Esophagus muscularis mucosa (tissue), 4 donors: ENCODE measurements around the gene SLC35F3. TPM values are rescaled to one million over a fixed set of nuclear protein-coding genes. Genes with fewer than 3 reads are reported as not detected.

Source experiments
- DNase-seq: peaks from one replicate; pipeline ENCODE4 v3.0.0-alpha.2; 2017; ENCODE audit errors: extremely low spot score
- H3K27ac ChIP-seq, 4 donors: fragments of 200-600 bp; sonication (generic); replicated peaks in 1 of 4; 1 replicate in 3 of 4; 2 replicates in 1 of 4; pipeline ENCODE4 v1.5.1; 2016 to 2019; ENCODE audit warnings: mild to moderate bottlenecking in 1 of 4
- H3K27me3 ChIP-seq, 4 donors: fragments of 200-600 bp; sonication (generic); one replicate each; pipeline versions ENCODE4 v1.5.1 to v1.6.0; 2016 to 2019
- H3K36me3 ChIP-seq, 4 donors: fragments of 200-600 bp; sonication (generic); one replicate each; pipeline ENCODE4 v1.5.1; 2016 to 2019
- H3K4me1 ChIP-seq, 4 donors: fragments of 200-600 bp; sonication (generic); one replicate each; pipeline ENCODE4 v1.5.1; 2016 to 2019
- H3K4me3 ChIP-seq, 4 donors: fragments of 200-600 bp; sonication (generic); 1 replicate in 2 of 4; 2 replicates in 2 of 4; pipeline ENCODE4 v1.5.1; 2016 to 2019; ENCODE audit warnings: mild to moderate bottlenecking in 4 of 4, moderate library complexity in 1 of 4
- H3K9me3 ChIP-seq, 4 donors: fragments of 200-600 bp; sonication (generic); 1 replicate in 3 of 4; 2 replicates in 1 of 4; pipeline ENCODE4 v1.5.1; 2016 to 2019
- EP300 ChIP-seq: sonication (generic); formaldehyde crosslinking; IDR thresholded peaks from one replicate; pipeline ENCODE4 v1.6.1; 2017; ENCODE audit warnings: antibody characterized with exemption
- POLR2A ChIP-seq: fragments of 450-650 bp; IDR thresholded peaks from one replicate; pipeline ENCODE4 v1.6.1; 2017; ENCODE audit warnings: antibody characterized with exemption, moderate library complexity, mild to moderate bottlenecking, low read depth
- POLR2AphosphoS5 ChIP-seq, 2 donors: sonication (generic); formaldehyde crosslinking; IDR thresholded peaks; one replicate each; pipeline ENCODE4 v1.6.1; 2017; ENCODE audit warnings: antibody characterized with exemption in 2 of 2
- WGBS: methylation state at CpG from one replicate; pipeline ENCODE4 v1.1.5; 2018; 5-methylcytosine and 5-hydroxymethylcytosine counted together
- intact Hi-C: fragments of 100-400 bp; cut with DNase I; formaldehyde crosslinking; loops from one replicate; pipeline ENCODE4 v1.15.1; 2023
- total RNA-seq, 4 donors: library from RNA; depleted of rRNA; stranded (reverse); fragments of >200 nt; gene quantifications; one replicate each; pipeline versions ENCODE4 v1.1.0 to v1.2.1, GENCODE V29; 2016
- TF ChIP-seq, protein P1 (sequence below), 3 experiments: fragments of 200-600 bp in 2 of 3; fragments of 450-650 bp in 1 of 3; sonication (generic) in 2 of 3; IDR thresholded peaks; one replicate each; pipeline ENCODE4 v1.5.1; 2017 to 2019; ENCODE audit warnings: antibody characterized with exemption in 3 of 3, mild to moderate bottlenecking in 2 of 3, moderate library complexity in 1 of 3

Gene SLC35F3
- under 1 TPM in 1 of 4 donors, not detected in 3; 0.34 TPM for total RNA-seq

DNA sequence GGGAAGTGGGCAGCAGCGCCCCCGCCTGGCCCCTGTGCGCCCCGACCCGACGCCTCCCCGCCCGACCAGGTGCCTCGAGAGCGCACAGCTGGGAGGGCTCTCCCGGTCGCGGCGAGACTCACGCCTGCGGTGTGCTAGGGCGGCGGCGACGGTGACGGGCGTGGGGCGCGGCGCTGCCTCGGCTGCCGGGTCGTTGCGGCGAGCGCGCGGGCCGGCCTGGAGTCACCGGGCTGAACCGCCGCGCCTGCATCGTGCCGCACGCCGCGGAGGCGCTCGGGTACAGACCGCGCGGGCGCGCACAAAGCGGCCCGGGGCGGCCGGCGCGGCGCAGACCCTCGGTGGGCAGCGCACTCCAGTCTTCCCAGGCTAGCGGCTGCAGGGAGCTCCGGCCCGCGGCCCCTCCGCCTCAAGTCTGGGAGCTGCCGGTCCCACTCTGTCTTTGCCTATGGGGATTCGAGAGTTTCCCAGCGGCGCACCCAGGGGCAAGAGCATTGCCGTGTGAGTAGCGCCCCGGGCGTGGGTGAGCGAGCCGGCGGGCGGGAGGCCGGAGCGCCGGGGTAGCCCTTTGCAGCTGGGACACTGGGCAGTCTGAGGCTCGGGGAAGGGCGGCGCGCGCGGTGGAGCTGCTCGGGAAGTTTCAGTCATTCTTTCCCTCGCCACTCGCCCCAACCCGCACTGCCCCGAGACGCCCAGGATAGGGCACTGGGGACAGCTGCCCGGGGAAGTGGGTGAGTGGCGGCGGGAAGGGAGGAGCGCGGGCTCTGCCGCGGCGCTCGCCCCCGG lies at the start of gene SLC35F3:
TSS of gene SLC35F3 (plus strand) at position 44 of the 783 bp plus-strand sequence.
- no peak for DNase-seq
- Histone ChIP-seq H3K27ac (no peak within 1 kb of the TSS), H3K36me3 (no peaks in the 10 kb centered on the region), H3K9me3 (peaks cover 0 to 2% (median 0%) of the 10 kb centered on the region in 4 donors), H3K4me1 (peaks cover 0 to 11% (median 5%) of the 10 kb centered on the region in 4 donors), H3K27me3 (peaks cover 0 to 51% (median 13%) of the 10 kb centered on the region in 4 donors), H3K4me3 (no peak within 1 kb of the TSS)
- intact Hi-C loops: no loop called here
- TF ChIP-seq POLR2A (no peak), EP300 (no peak), POLR2AphosphoS5 (IDR thresholded peaks at IDR 0.05) (no peak)
- TF ChIP-seq, protein P1, sequence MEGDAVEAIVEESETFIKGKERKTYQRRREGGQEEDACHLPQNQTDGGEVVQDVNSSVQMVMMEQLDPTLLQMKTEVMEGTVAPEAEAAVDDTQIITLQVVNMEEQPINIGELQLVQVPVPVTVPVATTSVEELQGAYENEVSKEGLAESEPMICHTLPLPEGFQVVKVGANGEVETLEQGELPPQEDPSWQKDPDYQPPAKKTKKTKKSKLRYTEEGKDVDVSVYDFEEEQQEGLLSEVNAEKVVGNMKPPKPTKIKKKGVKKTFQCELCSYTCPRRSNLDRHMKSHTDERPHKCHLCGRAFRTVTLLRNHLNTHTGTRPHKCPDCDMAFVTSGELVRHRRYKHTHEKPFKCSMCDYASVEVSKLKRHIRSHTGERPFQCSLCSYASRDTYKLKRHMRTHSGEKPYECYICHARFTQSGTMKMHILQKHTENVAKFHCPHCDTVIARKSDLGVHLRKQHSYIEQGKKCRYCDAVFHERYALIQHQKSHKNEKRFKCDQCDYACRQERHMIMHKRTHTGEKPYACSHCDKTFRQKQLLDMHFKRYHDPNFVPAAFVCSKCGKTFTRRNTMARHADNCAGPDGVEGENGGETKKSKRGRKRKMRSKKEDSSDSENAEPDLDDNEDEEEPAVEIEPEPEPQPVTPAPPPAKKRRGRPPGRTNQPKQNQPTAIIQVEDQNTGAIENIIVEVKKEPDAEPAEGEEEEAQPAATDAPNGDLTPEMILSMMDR (IDR thresholded peaks at IDR 0.05): no peak
- no CpG with 5 or more reads among the region's 101 CpGs for WGBS

GRCh38 chr1:233859446-233859845 lies 45.0 kb upstream of the SLC35F3 start:
- TF ChIP-seq, protein P1 (IDR thresholded peaks at IDR 0.05): no peak
- TF ChIP-seq EP300: no peak
- no peak for TF ChIP-seq POLR2A
- no peak for TF ChIP-seq POLR2AphosphoS5 (IDR thresholded peaks at IDR 0.05)
- intact Hi-C loops: no loop called here
- no peak overlapping the region for H3K27ac ChIP-seq

DNA sequence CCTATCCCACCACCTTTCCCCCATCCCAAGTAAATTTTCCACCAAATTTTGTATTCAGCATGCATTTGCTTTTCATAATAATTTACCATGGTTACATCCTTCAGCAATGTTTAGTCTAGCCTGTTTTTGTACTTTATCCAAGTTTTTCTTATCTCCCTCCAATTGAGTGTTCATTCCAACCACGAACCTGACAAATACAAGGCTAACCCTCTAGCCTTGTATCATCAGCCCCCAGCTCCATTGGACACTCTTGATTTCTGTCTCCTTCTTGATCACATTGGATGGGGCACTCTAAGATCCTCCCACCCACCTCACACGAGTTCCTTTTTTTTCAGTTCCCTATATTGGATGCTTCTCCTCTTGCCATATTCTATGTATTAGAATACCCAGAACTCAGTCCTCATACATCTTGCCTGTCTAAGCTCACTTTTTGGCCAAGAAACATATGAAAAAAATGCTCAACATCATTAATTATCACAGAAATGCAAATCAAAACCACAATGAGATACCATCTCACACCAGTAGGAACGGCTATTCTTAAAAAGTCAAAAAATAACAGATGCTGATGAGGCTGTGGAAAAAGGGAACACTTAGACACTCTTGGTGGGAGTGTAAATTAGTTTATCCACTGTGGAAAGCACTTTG lies 40.5 kb upstream of the SLC35F3 start:
- H3K27me3 ChIP-seq: peaks cover 0 to under 1% (median 0%) of the 10 kb centered on the region in 4 donors
- H3K4me1 ChIP-seq: no peaks in the 10 kb centered on the region
- no peak for DNase-seq
- 70% methylated on average over 3 of the region's 3 CpGs for WGBS
- peaks cover 0 to 5% (median 0%) of the 10 kb centered on the region in 4 donors for H3K9me3 ChIP-seq
- no peaks in the 10 kb centered on the region for H3K36me3 ChIP-seq
- no peak overlapping the region for H3K4me3 ChIP-seq
- TF ChIP-seq, protein P1 (IDR thresholded peaks at IDR 0.05): no peak
- TF ChIP-seq EP300 (no peak), POLR2AphosphoS5 (IDR thresholded peaks at IDR 0.05) (no peak), POLR2A (no peak)
- intact Hi-C loops: no loop called here
- H3K27ac ChIP-seq: no peak overlapping the region

More at GRCh38 chr1:233859446-233859845, 45.0 kb upstream of the SLC35F3 start:
- H3K4me1 ChIP-seq: no peaks in the 10 kb centered on the region
- H3K4me3 ChIP-seq: no peak overlapping the region
- WGBS: 83% methylated on average over 4 of the region's 4 CpGs
- H3K9me3 ChIP-seq: no peaks in the 10 kb centered on the region
- no peaks in the 10 kb centered on the region for H3K36me3 ChIP-seq
- peaks cover 0 to 4% (median 0%) of the 10 kb centered on the region in 4 donors for H3K27me3 ChIP-seq
- DNase-seq: no peak

DNA sequence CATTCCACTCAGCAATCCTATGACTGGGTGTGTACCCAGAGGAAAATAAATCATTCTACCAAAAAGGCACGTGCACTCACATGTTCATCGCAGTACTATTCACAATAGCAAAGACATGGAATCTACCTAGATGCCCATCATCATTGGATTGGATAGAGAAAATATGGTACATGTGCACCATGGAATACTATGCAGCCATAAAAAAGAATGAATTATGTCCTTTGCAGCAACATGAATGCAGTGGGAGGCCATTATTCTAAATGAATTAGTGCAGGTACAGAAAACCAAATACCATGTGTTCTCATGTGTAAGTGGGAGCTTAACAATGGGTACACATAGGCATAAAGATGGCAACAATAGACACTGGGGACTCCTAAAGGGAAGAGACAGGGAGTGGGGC lies 39.9 kb upstream of the SLC35F3 start:
- 90% methylated on average over 2 of the region's 2 CpGs for WGBS
- no peak overlapping the region for H3K4me3 ChIP-seq
- TF ChIP-seq POLR2A (no peak), POLR2AphosphoS5 (IDR thresholded peaks at IDR 0.05) (no peak), EP300 (no peak)
- TF ChIP-seq, protein P1 (IDR thresholded peaks at IDR 0.05): no peak
- no peak overlapping the region for H3K27ac ChIP-seq
- intact Hi-C loops: no loop called here
- no peaks in the 10 kb centered on the region for H3K4me1 ChIP-seq
- H3K27me3 ChIP-seq: no peaks in the 10 kb centered on the region
- H3K9me3 ChIP-seq: peaks cover 0 to 5% (median 0%) of the 10 kb centered on the region in 4 donors
- no peaks in the 10 kb centered on the region for H3K36me3 ChIP-seq
- no peak for DNase-seq
